Measurements from ENCODE around the gene EPS15. TPM values are rescaled to one million over a fixed set of nuclear protein-coding genes. Genes with fewer than 3 reads are reported as not detected.
"Not testable (repeated sequence)": the region's sequence is repeated elsewhere in the genome, so short reads cannot be mapped to it uniquely, and the experiment has no call there.

The EPS15 gene
- total RNA-seq, 1 donor from 2014 or later, result 64.5 TPM

- peaks cover 26% of the 10 kb centered on the region for H3K36me3 ChIP-seq
- H3K9me3 ChIP-seq (replicated peaks), result no peaks in the 10 kb centered on the region
- no peaks in the 10 kb centered on the region for H3K27me3 ChIP-seq (ENCODE audit: low read depth)
- intact Hi-C loops (cut with micrococcal nuclease), result no loop called here
- H3K27ac ChIP-seq (replicated peaks), result no peak overlapping the region
- no peak overlapping the region for H3K4me3 ChIP-seq
- peaks cover 10% of the 10 kb centered on the region for H3K4me1 ChIP-seq
- no peak for TF ChIP-seq CTCF (IDR thresholded peaks at IDR 0.05; ENCODE audit: borderline replicate concordance)
- no peak for DNase-seq
Measured at GRCh38 chr1:51454554-51454953, 64.5 kb downstream of the EPS15 start.

- no peak for DNase-seq
- Histone ChIP-seq H3K27me3 (ENCODE audit: low read depth) (no peaks in the 10 kb centered on the region), H3K4me1 (peaks cover 14% of the 10 kb centered on the region), H3K27ac (replicated peaks) (no peak overlapping the region), H3K4me3 (no peak overlapping the region), H3K9me3 (replicated peaks) (no peaks in the 10 kb centered on the region), H3K36me3 (peaks cover 15% of the 10 kb centered on the region)
- TF ChIP-seq CTCF (IDR thresholded peaks at IDR 0.05; ENCODE audit: borderline replicate concordance), result no peak
- intact Hi-C loops (cut with micrococcal nuclease), result no loop called here
Measured at GRCh38 chr1:51453010-51453409, 66.1 kb downstream of the EPS15 start.

GRCh38 chr1:51448844-51449454 lies 70.1 kb downstream of the EPS15 start:
- H3K36me3 ChIP-seq, result peaks cover 25% of the 10 kb centered on the region
- H3K9me3 ChIP-seq (replicated peaks); H3K4me3 ChIP-seq; DNase-seq; H3K27ac ChIP-seq (replicated peaks); H3K27me3 ChIP-seq (ENCODE audit: low read depth); intact Hi-C loops (cut with micrococcal nuclease): not testable (repeated sequence)
- H3K4me1 ChIP-seq, result peaks cover 29% of the 10 kb centered on the region

- TF ChIP-seq CTCF (IDR thresholded peaks at IDR 0.05; ENCODE audit: borderline replicate concordance), result no peak
- H3K4me3 ChIP-seq, result no peak overlapping the region
- intact Hi-C loops (cut with micrococcal nuclease), result no loop called here
- H3K27ac ChIP-seq (replicated peaks), result peak overlapping the region; percentile 46
- no peak for DNase-seq
- H3K4me1 ChIP-seq, result peaks cover 53% of the 10 kb centered on the region
- H3K9me3 ChIP-seq (replicated peaks), result no peaks in the 10 kb centered on the region
- peaks cover 31% of the 10 kb centered on the region for H3K36me3 ChIP-seq
- no peaks in the 10 kb centered on the region for H3K27me3 ChIP-seq (ENCODE audit: low read depth)
Measured at GRCh38 chr1:51445351-51446090, 73.5 kb downstream of the EPS15 start.

- H3K4me3 ChIP-seq, result no peak overlapping the region
- peaks cover 53% of the 10 kb centered on the region for H3K4me1 ChIP-seq
- no peaks in the 10 kb centered on the region for H3K9me3 ChIP-seq (replicated peaks)
- peaks cover 34% of the 10 kb centered on the region for H3K36me3 ChIP-seq
- no peaks in the 10 kb centered on the region for H3K27me3 ChIP-seq (ENCODE audit: low read depth)
- no peak for TF ChIP-seq CTCF (IDR thresholded peaks at IDR 0.05; ENCODE audit: borderline replicate concordance)
- no peak for DNase-seq
- peak overlapping the region; percentile 46 for H3K27ac ChIP-seq (replicated peaks)
- intact Hi-C loops (cut with micrococcal nuclease), result no loop called here
Measured at GRCh38 chr1:51444534-51445192, 74.4 kb downstream of the EPS15 start.

- Histone ChIP-seq H3K36me3 (peaks cover 36% of the 10 kb centered on the region), H3K9me3 (replicated peaks) (no peaks in the 10 kb centered on the region)
Measured at GRCh38 chr1:51444096-51444495, 75.0 kb downstream of the EPS15 start.

More at GRCh38 chr1:51444096-51444495, 75.0 kb downstream of the EPS15 start:
- intact Hi-C loops (cut with micrococcal nuclease), result no loop called here
- no peak for TF ChIP-seq CTCF (IDR thresholded peaks at IDR 0.05; ENCODE audit: borderline replicate concordance)
- H3K4me1 ChIP-seq, result peaks cover 57% of the 10 kb centered on the region
- H3K27me3 ChIP-seq (ENCODE audit: low read depth), result no peaks in the 10 kb centered on the region
- DNase-seq, result no peak
- peak overlapping the region; percentile 46 for H3K27ac ChIP-seq (replicated peaks)
- no peak overlapping the region for H3K4me3 ChIP-seq
